Transverse colon (tissue), 4 donors: Measurements from ENCODE around the gene VWA8. TPM values are rescaled to one million over a fixed set of nuclear protein-coding genes. Genes with fewer than 3 reads are reported as not detected.

Source experiments
- DNase-seq: peaks from one replicate; pipeline ENCODE4 v3.0.0-alpha.2; 2019
- H3K27ac ChIP-seq, 4 donors: fragments of 200-600 bp; sonication (generic); 2 replicates each; pipeline ENCODE4 v1.5.1; 2016 to 2018; ENCODE audit warnings: inconsistent platforms in 4 of 4
- H3K27me3 ChIP-seq: fragments of 200-600 bp; sonication (generic); 2 replicates; pipeline ENCODE4 v1.5.1; 2017; ENCODE audit warnings: inconsistent platforms
- H3K36me3 ChIP-seq, 4 donors: fragments of 200-600 bp; sonication (generic); 2 replicates each; pipeline ENCODE4 v1.5.1; 2017 to 2019; ENCODE audit warnings: inconsistent platforms in 4 of 4
- H3K4me1 ChIP-seq, 4 donors: fragments of 200-600 bp; sonication (generic); 2 replicates each; pipeline ENCODE4 v1.5.1; 2017 to 2020; ENCODE audit warnings: inconsistent platforms in 4 of 4
- H3K4me3 ChIP-seq, 4 donors: fragments of 200-600 bp; sonication (generic); 1 replicate in 1 of 4; 2 replicates in 3 of 4; pipeline versions ENCODE4 v1.5.1 to v1.6.1; 2017 to 2019; ENCODE audit warnings: inconsistent platforms in 4 of 4
- H3K9me3 ChIP-seq, 2 donors: fragments of 200-600 bp; sonication (generic); 2 replicates each; pipeline ENCODE4 v1.5.1; 2017 to 2019; ENCODE audit warnings: inconsistent platforms in 2 of 2
- CTCF ChIP-seq, 5 experiments: fragments of 200-600 bp in 3 of 5; fragments of 450-650 bp in 2 of 5; sonication (generic) in 3 of 5; IDR thresholded peaks; 1 replicate in 2 of 5; 2 replicates in 3 of 5; pipeline ENCODE4 v1.5.1; 2016 to 2017; ENCODE audit warnings: antibody characterized with exemption in 5 of 5, inconsistent platforms in 3 of 5, mild to moderate bottlenecking in 2 of 5, moderate library complexity in 1 of 5
- EP300 ChIP-seq: sonication (generic); formaldehyde crosslinking; IDR thresholded peaks from one replicate; pipeline ENCODE4 v1.6.1; 2017; ENCODE audit warnings: antibody characterized with exemption, low read depth
- POLR2A ChIP-seq: fragments of 450-650 bp; IDR thresholded peaks from one replicate; pipeline ENCODE4 v1.6.1; 2016; ENCODE audit warnings: antibody characterized with exemption, mild to moderate bottlenecking, moderate library complexity
- POLR2AphosphoS5 ChIP-seq, 3 donors: sonication (generic); formaldehyde crosslinking; IDR thresholded peaks; one replicate each; pipeline ENCODE4 v1.6.1; 2016; ENCODE audit warnings: antibody characterized with exemption in 3 of 3
- WGBS, 2 donors: methylation state at CpG; one replicate each; pipeline ENCODE4 v1.1.5; 2018; ENCODE audit warnings: low coverage in 1 of 2; 5-methylcytosine and 5-hydroxymethylcytosine counted together
- in situ Hi-C, 4 donors: fragments of 200-750 bp; cut with MboI; loops; one replicate each; pipeline versions ENCODE4 v1.15.0 to v1.15.1; 2017; ENCODE audit warnings: low sequenced_read_pairs in 3 of 4, low pct_ligation_motif_present in 1 of 4, low pct_unique_long_range_greater_than_20kb in 1 of 4
- intact Hi-C: fragments of 100-400 bp; cut with DNase I; formaldehyde crosslinking; loops from one replicate; pipeline ENCODE4 v1.15.1; 2023; ENCODE audit warnings: low total_unique reads
- total RNA-seq, 4 donors: library from RNA; depleted of rRNA; stranded (reverse); fragments of >200 nt; gene quantifications; one replicate each; pipeline ENCODE4 v1.1.0, GENCODE V29; 2016

The VWA8 gene
- total RNA-seq, 4 donors from 2014 or later: 12.7 to 65.1 (median 35.0) TPM

GRCh38 chr13:41764558-41764957, 196.4 kb downstream of the VWA8 start:
- intact Hi-C loops (no loop called here), in situ Hi-C loops (no loop called here)
- H3K36me3 ChIP-seq: peaks cover 0 to 5% (median 2%) of the 10 kb centered on the region in 4 donors
- no peak overlapping the region for H3K4me3 ChIP-seq
- H3K27ac ChIP-seq: no peak overlapping the region
- H3K27me3 ChIP-seq: no peaks in the 10 kb centered on the region
- DNase-seq: no peak
- 85 to 90% methylated on average over 4 of the region's 4 CpGs for WGBS, 2 donors
- TF ChIP-seq EP300 (no peak), CTCF (IDR thresholded peaks at IDR 0.05) (no peak), POLR2AphosphoS5 (IDR thresholded peaks at IDR 0.05) (no peak), POLR2A (no peak)
- peaks cover 0 to 3% (median 0%) of the 10 kb centered on the region in 4 donors for H3K4me1 ChIP-seq
- no peaks in the 10 kb centered on the region for H3K9me3 ChIP-seq

- peaks cover 0 to 3% (median 0%) of the 10 kb centered on the region in 4 donors for H3K4me1 ChIP-seq
- H3K9me3 ChIP-seq: no peaks in the 10 kb centered on the region
- no peaks in the 10 kb centered on the region for H3K27me3 ChIP-seq
- intact Hi-C loops: no loop called here
- H3K27ac ChIP-seq: no peak overlapping the region
- no peak for DNase-seq
- H3K36me3 ChIP-seq: peaks cover 0 to 10% (median 4%) of the 10 kb centered on the region in 4 donors
- no peak for TF ChIP-seq CTCF (IDR thresholded peaks at IDR 0.05)
- no peak for TF ChIP-seq EP300
- no peak for TF ChIP-seq POLR2AphosphoS5 (IDR thresholded peaks at IDR 0.05)
- TF ChIP-seq POLR2A: no peak
- WGBS, 2 donors: 75 to 78% methylated on average over 3 of the region's 3 CpGs
- in situ Hi-C loops: no loop called here
- no peak overlapping the region for H3K4me3 ChIP-seq
These were observed 197.1 kb downstream of the VWA8 start for GRCh38 chr13:41763782-41764181.

GRCh38 chr13:41762796-41763195, 198.1 kb downstream of the VWA8 start:
- DNase-seq: no peak
- Histone ChIP-seq H3K9me3 (no peaks in the 10 kb centered on the region), H3K4me1 (peaks cover 0 to under 1% (median 0%) of the 10 kb centered on the region in 4 donors), H3K4me3 (no peak overlapping the region), H3K36me3 (peaks cover 0 to 11% (median 4%) of the 10 kb centered on the region in 4 donors), H3K27me3 (no peaks in the 10 kb centered on the region), H3K27ac (no peak overlapping the region)
- 88 to 92% methylated on average over 5 of the region's 5 CpGs for WGBS, 2 donors
- TF ChIP-seq EP300 (no peak), POLR2A (no peak), CTCF (IDR thresholded peaks at IDR 0.05) (no peak), POLR2AphosphoS5 (IDR thresholded peaks at IDR 0.05) (no peak)
- intact Hi-C loops: no loop called here
- in situ Hi-C loops: no loop called here

- no peak for DNase-seq
- H3K4me1 ChIP-seq: no peaks in the 10 kb centered on the region
- no peak for TF ChIP-seq CTCF (IDR thresholded peaks at IDR 0.05)
- no peak for TF ChIP-seq POLR2AphosphoS5 (IDR thresholded peaks at IDR 0.05)
- TF ChIP-seq EP300: no peak
- no peak overlapping the region for H3K27ac ChIP-seq
- no peaks in the 10 kb centered on the region for H3K9me3 ChIP-seq
- no peak overlapping the region for H3K4me3 ChIP-seq
- intact Hi-C loops: no loop called here
- H3K27me3 ChIP-seq: no peaks in the 10 kb centered on the region
- 92 to 100% methylated on average over 1 of the region's 1 CpG for WGBS, 2 donors
- in situ Hi-C loops: no loop called here
- H3K36me3 ChIP-seq: peaks cover 0 to 16% (median 4%) of the 10 kb centered on the region in 4 donors
These were observed 204.6 kb downstream of the VWA8 start for GRCh38 chr13:41756198-41756880.
